Measurements from ENCODE around the gene PTCHD4.

- TF ChIP-seq, protein P1, sequence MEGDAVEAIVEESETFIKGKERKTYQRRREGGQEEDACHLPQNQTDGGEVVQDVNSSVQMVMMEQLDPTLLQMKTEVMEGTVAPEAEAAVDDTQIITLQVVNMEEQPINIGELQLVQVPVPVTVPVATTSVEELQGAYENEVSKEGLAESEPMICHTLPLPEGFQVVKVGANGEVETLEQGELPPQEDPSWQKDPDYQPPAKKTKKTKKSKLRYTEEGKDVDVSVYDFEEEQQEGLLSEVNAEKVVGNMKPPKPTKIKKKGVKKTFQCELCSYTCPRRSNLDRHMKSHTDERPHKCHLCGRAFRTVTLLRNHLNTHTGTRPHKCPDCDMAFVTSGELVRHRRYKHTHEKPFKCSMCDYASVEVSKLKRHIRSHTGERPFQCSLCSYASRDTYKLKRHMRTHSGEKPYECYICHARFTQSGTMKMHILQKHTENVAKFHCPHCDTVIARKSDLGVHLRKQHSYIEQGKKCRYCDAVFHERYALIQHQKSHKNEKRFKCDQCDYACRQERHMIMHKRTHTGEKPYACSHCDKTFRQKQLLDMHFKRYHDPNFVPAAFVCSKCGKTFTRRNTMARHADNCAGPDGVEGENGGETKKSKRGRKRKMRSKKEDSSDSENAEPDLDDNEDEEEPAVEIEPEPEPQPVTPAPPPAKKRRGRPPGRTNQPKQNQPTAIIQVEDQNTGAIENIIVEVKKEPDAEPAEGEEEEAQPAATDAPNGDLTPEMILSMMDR (conservative IDR thresholded peaks at IDR 0.05 in 1 of 2, IDR thresholded peaks at IDR 0.05 in 1 of 2; ENCODE audit: extremely low read depth in 1 of 2, insufficient read depth in 1 of 2, low read depth in 1 of 2, low read length in 2 of 2) = no peak
- no peak for TF ChIP-seq EZH2 (IDR thresholded peaks at IDR 0.05; ENCODE audit: borderline replicate concordance, low read length)
These were observed 6.0 kb upstream of the PTCHD4 start for GRCh38 chr6:48116699-48117645.
